T-helper 2 cell (primary cell): Measurements from ENCODE around the gene CBFA2T2.
A peak's percentile ranks its signal among the peaks of the same experiment; 100 is the strongest.
"Not testable (repeated sequence)": the region's sequence is repeated elsewhere in the genome, so short reads cannot be mapped to it uniquely, and the experiment has no call there.

Experiments used
- DNase-seq, 5 experiments: peaks; one replicate each; pipeline versions ENCODE4 v3.0.0 to v3.0.0-alpha.2; 2012 to 2022

CBFA2T2 gene

GRCh38 chr20:33626190-33626589, 136.3 kb downstream of the CBFA2T2 start:
- DNase-seq: no peak

- DNase-seq: no peak
These were observed 137.8 kb downstream of the CBFA2T2 start for GRCh38 chr20:33627577-33628216.

- no peak for DNase-seq
These were observed 139.6 kb downstream of the CBFA2T2 start for GRCh38 chr20:33629533-33629932.

- DNase-seq: no peak
These were observed 140.1 kb downstream of the CBFA2T2 start for GRCh38 chr20:33629979-33630378.

- no peak for DNase-seq
These were observed 140.6 kb downstream of the CBFA2T2 start for GRCh38 chr20:33630507-33630906.

- not testable (repeated sequence) for DNase-seq
These were observed 142.0 kb downstream of the CBFA2T2 start for GRCh38 chr20:33631910-33632309.

GRCh38 chr20:33635341-33635740, 145.4 kb downstream of the CBFA2T2 start:
- DNase-seq: no peak

- no peak for DNase-seq
These were observed 146.9 kb downstream of the CBFA2T2 start for GRCh38 chr20:33636776-33637175.

GRCh38 chr20:33640287-33640686, 150.4 kb downstream of the CBFA2T2 start:
- DNase-seq: no peak

GRCh38 chr20:33644313-33645071, 154.6 kb downstream of the CBFA2T2 start:
- no peak for DNase-seq

GRCh38 chr20:33645072-33645358, 155.1 kb downstream of the CBFA2T2 start:
- DNase-seq: no peak

- DNase-seq: no peak
These were observed 155.5 kb downstream of the CBFA2T2 start for GRCh38 chr20:33645396-33645795.

GRCh38 chr20:33646191-33646590, 156.3 kb downstream of the CBFA2T2 start:
- DNase-seq: no peak

- not testable (repeated sequence) for DNase-seq
These were observed 157.2 kb downstream of the CBFA2T2 start for GRCh38 chr20:33646959-33647602.

- DNase-seq: peak in 1 of 5 experiments; percentile 62
These were observed 157.9 kb downstream of the CBFA2T2 start for GRCh38 chr20:33647603-33648395.

GRCh38 chr20:33648396-33649004, 158.6 kb downstream of the CBFA2T2 start:
- no peak for DNase-seq

GRCh38 chr20:33649201-33649681, 159.3 kb downstream of the CBFA2T2 start:
- DNase-seq: no peak

GRCh38 chr20:33650111-33650752, 160.3 kb downstream of the CBFA2T2 start:
- no peak for DNase-seq

GRCh38 chr20:33650753-33651561, 161.1 kb downstream of the CBFA2T2 start:
- DNase-seq: no peak

GRCh38 chr20:33651562-33652048, 161.7 kb downstream of the CBFA2T2 start:
- peak in 1 of 5 experiments; percentile 70 for DNase-seq
